Measurements from ENCODE around the gene C20orf141. TPM values are rescaled to one million over a fixed set of nuclear protein-coding genes. Genes with fewer than 3 reads are reported as not detected.

C20orf141 gene
- total and polyA plus RNA-seq, 11 donors: not detected

- intact Hi-C loops (cut with DNase I): no loop called here
- Histone ChIP-seq H3K27me3 (peaks cover 6 to 37% (median 25%) of the 10 kb centered on the region in 9 donors), H3K4me1 (peaks cover 0 to 17% (median 0%) of the 10 kb centered on the region in 12 donors), H3K4me3 (peak overlapping the region in 2 of 12 donors; percentile 15 to 19), H3K27ac (peak overlapping the region in 1 of 12 donors; percentile 42), H3K36me3 (no peaks in the 10 kb centered on the region), H3K9me3 (no peaks in the 10 kb centered on the region)
- ATAC-seq: peak in 1 of 4 donors; percentile 16
- TF ChIP-seq POLR2A (IDR thresholded peaks at IDR 0.05): no peak
- TF ChIP-seq, protein P1, sequence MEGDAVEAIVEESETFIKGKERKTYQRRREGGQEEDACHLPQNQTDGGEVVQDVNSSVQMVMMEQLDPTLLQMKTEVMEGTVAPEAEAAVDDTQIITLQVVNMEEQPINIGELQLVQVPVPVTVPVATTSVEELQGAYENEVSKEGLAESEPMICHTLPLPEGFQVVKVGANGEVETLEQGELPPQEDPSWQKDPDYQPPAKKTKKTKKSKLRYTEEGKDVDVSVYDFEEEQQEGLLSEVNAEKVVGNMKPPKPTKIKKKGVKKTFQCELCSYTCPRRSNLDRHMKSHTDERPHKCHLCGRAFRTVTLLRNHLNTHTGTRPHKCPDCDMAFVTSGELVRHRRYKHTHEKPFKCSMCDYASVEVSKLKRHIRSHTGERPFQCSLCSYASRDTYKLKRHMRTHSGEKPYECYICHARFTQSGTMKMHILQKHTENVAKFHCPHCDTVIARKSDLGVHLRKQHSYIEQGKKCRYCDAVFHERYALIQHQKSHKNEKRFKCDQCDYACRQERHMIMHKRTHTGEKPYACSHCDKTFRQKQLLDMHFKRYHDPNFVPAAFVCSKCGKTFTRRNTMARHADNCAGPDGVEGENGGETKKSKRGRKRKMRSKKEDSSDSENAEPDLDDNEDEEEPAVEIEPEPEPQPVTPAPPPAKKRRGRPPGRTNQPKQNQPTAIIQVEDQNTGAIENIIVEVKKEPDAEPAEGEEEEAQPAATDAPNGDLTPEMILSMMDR (IDR thresholded peaks at IDR 0.05): no peak
- no peak for DNase-seq
- 17 to 20% (median 18%) methylated on average over 32 of the region's 32 CpGs for WGBS, 4 donors
Measured at GRCh38 chr20:2820084-2820895, 5.5 kb downstream of the C20orf141 start.

- Histone ChIP-seq H3K9me3 (no peaks in the 10 kb centered on the region), H3K27me3 (peaks cover 6 to 43% (median 25%) of the 10 kb centered on the region in 9 donors), H3K4me1 (peaks cover 0 to 17% (median 0%) of the 10 kb centered on the region in 12 donors), H3K36me3 (no peaks in the 10 kb centered on the region), H3K4me3 (peak overlapping the region in 2 of 12 donors; percentile 5 to 15), H3K27ac (no peak overlapping the region)
- ATAC-seq: peak in 1 of 4 donors; percentile 49
- no peak for DNase-seq
- TF ChIP-seq, protein P1 (IDR thresholded peaks at IDR 0.05): no peak
- no peak for TF ChIP-seq POLR2A (IDR thresholded peaks at IDR 0.05)
- WGBS, 4 donors: 5 to 10% (median 6%) methylated on average over 27 to 68 of the region's 68 CpGs
- intact Hi-C loops (cut with DNase I): no loop called here
Measured at GRCh38 chr20:2820896-2821869, 6.4 kb downstream of the C20orf141 start.

- intact Hi-C loops (cut with DNase I): no loop called here
- no peak for TF ChIP-seq POLR2A (IDR thresholded peaks at IDR 0.05)
- TF ChIP-seq, protein P1 (IDR thresholded peaks at IDR 0.05): no peak
- DNase-seq (no peak), ATAC-seq (no peak)
- H3K27ac ChIP-seq: no peak overlapping the region
- WGBS, 4 donors: 20 to 56% (median 31%) methylated on average over 5 of the region's 5 CpGs
- H3K27me3 ChIP-seq: peaks cover 6 to 51% (median 27%) of the 10 kb centered on the region in 9 donors
- H3K9me3 ChIP-seq: no peaks in the 10 kb centered on the region
- no peaks in the 10 kb centered on the region for H3K36me3 ChIP-seq
- peaks cover 0 to 17% (median 0%) of the 10 kb centered on the region in 12 donors for H3K4me1 ChIP-seq
- no peak overlapping the region for H3K4me3 ChIP-seq
Measured at GRCh38 chr20:2822073-2822472, 7.3 kb downstream of the C20orf141 start.

All from heart left ventricle (tissue), 16 donors.